ENCODE data around the gene CCDC138.

Gene CCDC138

GRCh38 chr2:108889907-108890306 lies 103.3 kb downstream of the CCDC138 start:
- TF ChIP-seq, protein P1, sequence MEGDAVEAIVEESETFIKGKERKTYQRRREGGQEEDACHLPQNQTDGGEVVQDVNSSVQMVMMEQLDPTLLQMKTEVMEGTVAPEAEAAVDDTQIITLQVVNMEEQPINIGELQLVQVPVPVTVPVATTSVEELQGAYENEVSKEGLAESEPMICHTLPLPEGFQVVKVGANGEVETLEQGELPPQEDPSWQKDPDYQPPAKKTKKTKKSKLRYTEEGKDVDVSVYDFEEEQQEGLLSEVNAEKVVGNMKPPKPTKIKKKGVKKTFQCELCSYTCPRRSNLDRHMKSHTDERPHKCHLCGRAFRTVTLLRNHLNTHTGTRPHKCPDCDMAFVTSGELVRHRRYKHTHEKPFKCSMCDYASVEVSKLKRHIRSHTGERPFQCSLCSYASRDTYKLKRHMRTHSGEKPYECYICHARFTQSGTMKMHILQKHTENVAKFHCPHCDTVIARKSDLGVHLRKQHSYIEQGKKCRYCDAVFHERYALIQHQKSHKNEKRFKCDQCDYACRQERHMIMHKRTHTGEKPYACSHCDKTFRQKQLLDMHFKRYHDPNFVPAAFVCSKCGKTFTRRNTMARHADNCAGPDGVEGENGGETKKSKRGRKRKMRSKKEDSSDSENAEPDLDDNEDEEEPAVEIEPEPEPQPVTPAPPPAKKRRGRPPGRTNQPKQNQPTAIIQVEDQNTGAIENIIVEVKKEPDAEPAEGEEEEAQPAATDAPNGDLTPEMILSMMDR (IDR thresholded peaks at IDR 0.05), result no peak

DNA sequence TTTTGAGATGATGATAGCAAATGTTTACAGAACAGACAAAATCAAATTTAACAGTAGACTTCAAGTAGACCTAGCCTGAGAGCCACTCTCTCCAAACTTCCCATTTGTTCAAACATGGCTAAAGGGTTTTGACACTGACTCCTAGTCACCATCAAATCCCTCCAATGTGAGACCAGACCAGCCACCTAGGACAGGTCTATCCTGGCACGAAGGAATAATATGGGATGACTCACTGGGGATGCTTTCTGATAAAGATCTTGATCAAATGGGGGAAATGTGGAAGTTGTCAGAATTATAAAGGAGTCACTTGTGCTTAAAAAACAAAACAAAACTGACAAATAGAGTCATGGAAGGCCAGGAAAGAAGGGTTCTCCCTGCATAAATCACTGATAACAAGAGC lies 106.7 kb downstream of the CCDC138 start:
- TF ChIP-seq, protein P1 (IDR thresholded peaks at IDR 0.05), result no peak

DNA sequence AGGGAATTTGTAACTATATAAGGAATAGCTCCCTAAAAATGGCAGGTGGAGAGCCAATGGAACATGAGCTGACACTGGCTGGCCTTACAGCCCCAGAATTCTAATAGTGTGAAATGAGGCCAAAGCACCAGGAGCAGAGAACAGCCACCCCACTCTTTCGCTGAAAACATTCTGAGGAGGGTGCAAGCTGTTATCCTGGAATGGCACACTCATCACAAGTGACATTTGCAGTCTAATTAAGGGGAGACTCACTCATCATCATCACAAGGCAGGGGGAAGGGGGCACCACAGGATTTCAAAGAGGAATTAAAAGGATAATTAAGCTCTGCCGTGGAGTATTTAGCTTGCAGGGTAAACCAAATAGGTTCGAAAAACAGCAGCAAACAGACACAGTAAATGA lies 108.2 kb downstream of the CCDC138 start:
- TF ChIP-seq, protein P1 (IDR thresholded peaks at IDR 0.05), result no peak

- TF ChIP-seq, protein P1 (IDR thresholded peaks at IDR 0.05), result no peak
These were observed 108.6 kb downstream of the CCDC138 start for GRCh38 chr2:108895188-108895587.

GRCh38 chr2:108896741-108897140 lies 110.2 kb downstream of the CCDC138 start:
- TF ChIP-seq, protein P1 (IDR thresholded peaks at IDR 0.05), result no peak

DNA sequence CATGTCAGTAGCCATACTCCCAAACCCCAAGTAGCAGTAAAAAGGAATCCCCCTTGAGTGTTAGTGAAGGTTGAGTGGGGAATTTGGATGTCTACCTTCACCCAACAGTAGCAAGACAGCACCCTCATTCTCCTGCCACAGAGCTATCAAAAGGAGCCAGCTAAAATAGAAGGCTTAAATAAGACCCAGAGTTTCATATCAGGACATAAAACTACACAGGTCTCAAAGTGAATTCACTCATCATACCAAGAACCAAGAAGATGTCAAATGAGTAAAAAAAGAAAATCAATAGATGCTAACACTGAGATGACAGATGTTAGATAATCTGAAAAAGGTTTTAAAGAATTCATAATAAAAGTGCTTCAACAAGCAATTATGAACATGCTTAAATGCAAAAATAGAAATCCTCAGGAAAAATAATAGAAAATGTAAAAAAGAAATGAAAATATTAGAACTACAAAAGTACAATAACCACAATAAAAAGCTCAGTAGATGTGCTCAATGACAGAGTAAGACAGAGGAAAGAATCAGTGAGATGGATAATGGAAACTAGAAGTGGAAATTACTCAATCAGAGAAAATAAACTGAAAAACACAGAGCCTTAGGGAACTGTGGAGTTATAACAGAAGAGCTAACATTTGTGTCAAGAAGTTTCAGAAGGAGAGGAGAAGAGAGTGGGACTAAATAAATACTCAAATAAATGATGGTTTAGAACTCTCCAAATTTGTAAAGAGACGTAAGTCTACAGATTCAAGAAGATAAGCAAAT lies 111.9 kb downstream of the CCDC138 start:
- TF ChIP-seq, protein P1 (IDR thresholded peaks at IDR 0.05), result no peak

DNA sequence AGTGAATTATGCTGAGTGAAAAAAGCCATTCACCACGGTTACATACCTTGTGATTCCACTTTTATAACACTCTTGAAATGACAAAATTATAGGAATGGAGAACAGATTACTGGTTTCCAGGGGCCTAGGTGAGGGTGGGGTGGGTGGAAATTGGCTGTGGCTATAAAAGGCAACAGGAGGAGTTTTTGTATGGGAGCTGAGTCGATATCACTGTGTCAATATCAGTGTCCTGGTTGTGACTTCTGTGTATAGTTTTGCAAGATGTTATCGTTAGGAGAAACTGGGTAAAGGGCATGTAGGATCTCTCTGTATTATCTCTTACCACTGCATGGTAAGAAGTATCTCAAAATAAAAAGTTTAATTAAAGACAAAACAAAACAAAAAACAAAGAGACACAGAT lies 118.1 kb downstream of the CCDC138 start:
- TF ChIP-seq, protein P1 (IDR thresholded peaks at IDR 0.05), result no peak

GRCh38 chr2:108905176-108905575 lies 118.6 kb downstream of the CCDC138 start:
- TF ChIP-seq, protein P1 (IDR thresholded peaks at IDR 0.05), result no peak

Measured in LNCAP (cell line).